Measurements from ENCODE around the gene MEGF11. TPM values are rescaled to one million over a fixed set of nuclear protein-coding genes. Genes with fewer than 3 reads are reported as not detected.

Gene MEGF11
- polyA plus RNA-seq, 3 donors = not detected

DNA sequence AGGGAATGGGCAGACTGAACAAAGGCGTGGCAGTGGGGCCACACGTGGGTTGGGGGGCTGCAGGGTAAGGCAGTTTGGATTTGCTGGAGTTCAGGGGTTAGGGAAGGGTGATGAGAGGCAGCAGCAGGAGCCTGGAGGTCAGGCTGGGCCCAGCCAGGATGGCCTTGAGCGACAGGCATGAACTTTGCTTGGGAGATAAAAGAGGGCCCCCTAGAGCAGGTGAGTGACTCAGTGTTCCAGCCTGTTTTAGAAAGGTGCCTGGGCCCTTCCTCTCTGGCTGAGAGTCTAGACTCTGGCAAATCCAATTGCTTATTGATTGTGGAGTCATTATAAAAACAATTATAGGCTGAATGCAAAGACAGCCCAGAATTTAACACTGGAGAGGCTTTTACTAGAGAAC, 309.1 kb downstream of the MEGF11 start:
- Histone ChIP-seq H3K4me3 (replicated peaks in 1 of 3; ENCODE audit: low read depth in 2 of 3, low read length in 3 of 3) (no peak overlapping the region), H3K9me3 (replicated peaks in 1 of 2; ENCODE audit: control insufficient read depth in 1 of 2, insufficient read depth in 1 of 2, low read length in 2 of 2) (no peaks in the 10 kb centered on the region), H3K79me2 (ENCODE audit: insufficient read depth, low read length) (no peaks in the 10 kb centered on the region), H3K36me3 (replicated peaks in 1 of 2; ENCODE audit: control insufficient read depth in 1 of 2, insufficient read depth in 2 of 2, low read length in 2 of 2) (no peaks in the 10 kb centered on the region), H3K27ac (ENCODE audit: low read depth in 1 of 2, low read length in 2 of 2) (no peak overlapping the region), H2AFZ (ENCODE audit: insufficient read depth, low read depth, low read length, poor library complexity, severe bottlenecking) (no peak overlapping the region), H3K27me3 (ENCODE audit: control insufficient read depth in 2 of 2, insufficient read depth in 2 of 2, low read length in 2 of 2) (no peaks in the 10 kb centered on the region), H3K4me1 (ENCODE audit: control insufficient read depth in 1 of 2, insufficient read depth in 2 of 2, low read length in 2 of 2) (no peaks in the 10 kb centered on the region), H3K9ac (ENCODE audit: insufficient read depth, low read length, poor library complexity, severe bottlenecking) (no peak overlapping the region), H3K4me2 (replicated peaks; ENCODE audit: extremely low read depth, low read length, poor library complexity, severe bottlenecking) (no peak overlapping the region), H4K20me1 (ENCODE audit: insufficient read depth, low read length) (no peaks in the 10 kb centered on the region)
- Mint-ChIP-seq H3K9me3 (no peaks in the 10 kb centered on the region), H3K4me1 (no peaks in the 10 kb centered on the region), H3K4me3 (no peak overlapping the region), H3K27ac (no peak overlapping the region), H3K36me3 (no peaks in the 10 kb centered on the region), H3K27me3 (ENCODE audit: low read depth in 3 of 3) (peaks cover 6 to 13% (median 10%) of the 10 kb centered on the region in 3 donors)
- WGBS (ENCODE audit: insufficient coverage) = 84% methylated on average over 3 of the region's 3 CpGs
- no peak for DNase-seq
- intact Hi-C loops (cut with micrococcal nuclease) = no loop called here
- TF ChIP-seq, protein P1, sequence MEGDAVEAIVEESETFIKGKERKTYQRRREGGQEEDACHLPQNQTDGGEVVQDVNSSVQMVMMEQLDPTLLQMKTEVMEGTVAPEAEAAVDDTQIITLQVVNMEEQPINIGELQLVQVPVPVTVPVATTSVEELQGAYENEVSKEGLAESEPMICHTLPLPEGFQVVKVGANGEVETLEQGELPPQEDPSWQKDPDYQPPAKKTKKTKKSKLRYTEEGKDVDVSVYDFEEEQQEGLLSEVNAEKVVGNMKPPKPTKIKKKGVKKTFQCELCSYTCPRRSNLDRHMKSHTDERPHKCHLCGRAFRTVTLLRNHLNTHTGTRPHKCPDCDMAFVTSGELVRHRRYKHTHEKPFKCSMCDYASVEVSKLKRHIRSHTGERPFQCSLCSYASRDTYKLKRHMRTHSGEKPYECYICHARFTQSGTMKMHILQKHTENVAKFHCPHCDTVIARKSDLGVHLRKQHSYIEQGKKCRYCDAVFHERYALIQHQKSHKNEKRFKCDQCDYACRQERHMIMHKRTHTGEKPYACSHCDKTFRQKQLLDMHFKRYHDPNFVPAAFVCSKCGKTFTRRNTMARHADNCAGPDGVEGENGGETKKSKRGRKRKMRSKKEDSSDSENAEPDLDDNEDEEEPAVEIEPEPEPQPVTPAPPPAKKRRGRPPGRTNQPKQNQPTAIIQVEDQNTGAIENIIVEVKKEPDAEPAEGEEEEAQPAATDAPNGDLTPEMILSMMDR (IDR thresholded peaks at IDR 0.05) = no peak

DNA sequence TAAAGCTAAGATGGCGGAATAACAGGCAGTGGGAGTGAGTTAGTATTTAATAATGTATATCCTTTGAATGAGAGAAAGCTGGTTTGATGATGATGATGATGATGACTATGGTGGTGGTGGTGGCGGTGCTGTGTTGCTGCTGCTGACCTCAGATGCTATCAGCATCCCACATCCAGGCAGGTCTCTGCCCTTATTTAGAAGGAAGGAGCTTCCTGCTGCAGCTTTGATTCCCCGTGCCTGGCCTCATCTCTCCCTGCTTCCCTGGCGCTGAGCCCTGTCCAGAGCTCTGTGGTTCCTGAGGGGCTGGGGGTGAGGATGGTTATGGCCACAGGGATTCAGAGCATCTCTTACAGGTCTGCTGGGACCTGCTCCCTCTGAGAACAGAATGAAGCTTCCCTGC, 311.1 kb downstream of the MEGF11 start:
- TF ChIP-seq, protein P1 (IDR thresholded peaks at IDR 0.05) = no peak
- Mint-ChIP-seq H3K27me3 (ENCODE audit: low read depth in 3 of 3) (peaks cover 6 to 9% (median 7%) of the 10 kb centered on the region in 3 donors), H3K4me3 (no peak overlapping the region)

More for the DNA sequence above, 311.1 kb downstream of the MEGF11 start:
- 65% methylated on average over 2 of the region's 4 CpGs for WGBS (ENCODE audit: insufficient coverage)
- H3K27ac Mint-ChIP-seq = no peak overlapping the region
- no peak overlapping the region for H3K9ac ChIP-seq (ENCODE audit: insufficient read depth, low read length, poor library complexity, severe bottlenecking)
- H3K36me3 Mint-ChIP-seq = no peaks in the 10 kb centered on the region
- no peaks in the 10 kb centered on the region for H3K4me1 Mint-ChIP-seq
- H2AFZ ChIP-seq (ENCODE audit: insufficient read depth, low read depth, low read length, poor library complexity, severe bottlenecking) = no peak overlapping the region
- intact Hi-C loops (cut with micrococcal nuclease) = no loop called here
- DNase-seq = no peak
- no peaks in the 10 kb centered on the region for H3K79me2 ChIP-seq (ENCODE audit: insufficient read depth, low read length)
- no peak overlapping the region for H3K4me3 ChIP-seq (replicated peaks in 1 of 3; ENCODE audit: low read depth in 2 of 3, low read length in 3 of 3)
- no peaks in the 10 kb centered on the region for H3K9me3 Mint-ChIP-seq
- no peaks in the 10 kb centered on the region for H3K4me1 ChIP-seq (ENCODE audit: control insufficient read depth in 1 of 2, insufficient read depth in 2 of 2, low read length in 2 of 2)
- H4K20me1 ChIP-seq (ENCODE audit: insufficient read depth, low read length) = no peaks in the 10 kb centered on the region
- no peaks in the 10 kb centered on the region for H3K27me3 ChIP-seq (ENCODE audit: control insufficient read depth in 2 of 2, insufficient read depth in 2 of 2, low read length in 2 of 2)
- no peak overlapping the region for H3K27ac ChIP-seq (ENCODE audit: low read depth in 1 of 2, low read length in 2 of 2)
- H3K4me2 ChIP-seq (replicated peaks; ENCODE audit: extremely low read depth, low read length, poor library complexity, severe bottlenecking) = no peak overlapping the region
- no peaks in the 10 kb centered on the region for H3K36me3 ChIP-seq (replicated peaks in 1 of 2; ENCODE audit: control insufficient read depth in 1 of 2, insufficient read depth in 2 of 2, low read length in 2 of 2)
- H3K9me3 ChIP-seq (replicated peaks in 1 of 2; ENCODE audit: control insufficient read depth in 1 of 2, insufficient read depth in 1 of 2, low read length in 2 of 2) = no peaks in the 10 kb centered on the region
